ENCODE measurements around the gene ZNF253.
"Not testable (repeated sequence)": the region's sequence is repeated elsewhere in the genome, so short reads cannot be mapped to it uniquely, and the experiment has no call there.

Gene ZNF253

DNA sequence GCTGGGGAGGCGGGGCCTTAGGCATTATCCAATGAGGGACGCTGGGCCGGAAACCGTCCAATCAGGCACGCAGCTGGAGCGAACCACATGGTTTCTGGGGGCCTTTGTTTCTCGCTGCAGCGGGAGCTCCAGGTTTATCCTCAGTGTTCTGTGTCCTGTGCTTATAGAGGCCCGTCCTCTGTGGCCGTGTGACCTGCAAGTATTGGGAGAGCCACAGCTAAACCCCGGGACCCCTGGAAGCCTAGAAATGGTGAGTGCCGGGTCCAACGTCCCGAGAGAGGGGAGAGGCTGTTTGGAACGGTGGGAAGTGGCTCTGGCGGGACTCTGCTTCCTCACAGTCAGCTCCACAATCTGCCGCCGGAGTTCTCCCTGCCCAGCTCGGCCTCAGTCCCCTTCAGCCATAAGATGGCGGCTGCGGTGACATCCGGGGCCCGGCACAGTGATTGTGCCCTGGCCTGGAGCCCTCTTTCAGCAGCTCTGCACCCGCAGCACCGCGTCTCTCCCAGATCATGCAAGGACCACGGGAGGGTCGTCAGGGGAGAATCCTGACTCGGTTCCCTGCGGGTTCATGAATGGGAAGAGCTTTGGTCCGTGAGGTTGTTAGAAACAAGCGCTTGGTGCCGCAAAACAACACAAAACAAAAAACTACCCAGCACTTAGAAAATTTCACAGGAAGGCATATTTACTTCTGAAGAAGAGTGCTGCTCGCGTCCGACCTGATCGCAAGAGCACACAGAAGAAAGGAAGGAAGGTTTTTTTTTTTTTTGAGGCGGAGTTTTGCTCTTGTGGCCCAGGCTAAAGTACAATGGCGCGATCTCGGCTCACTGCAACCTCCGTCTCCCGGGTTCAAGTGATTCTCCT lies at the start of gene ZNF253:
TSS of gene ZNF253 (plus strand) at position 133 of the 861 bp plus-strand sequence. CDS start at position 248, 115 bp downstream.
- peak; percentile 90 to 93 for DNase-seq (ENCODE audit: low read depth in 2 of 2)

DNA sequence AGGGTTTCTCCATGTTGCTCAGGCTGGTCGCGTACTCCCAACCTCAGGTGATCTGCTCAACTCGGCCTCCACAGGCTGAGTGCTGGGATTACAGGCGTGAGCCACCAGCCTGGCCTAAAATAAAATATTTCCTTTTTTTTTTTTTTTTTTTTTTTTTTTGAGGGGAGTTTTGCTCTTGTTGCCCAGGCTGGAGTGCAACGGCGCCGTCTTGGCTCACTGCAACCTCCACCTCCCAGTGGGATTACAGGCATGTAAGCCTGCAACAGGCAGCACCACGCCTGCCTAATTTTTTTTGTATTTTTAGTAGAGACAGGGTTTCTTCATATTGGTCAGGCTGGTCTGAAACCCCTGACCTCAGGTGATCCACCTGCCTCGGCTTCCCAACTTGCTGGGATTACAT lies 49.0 kb upstream of the ZNF253 start:
- no peak for DNase-seq (ENCODE audit: low read depth in 2 of 2)

DNA sequence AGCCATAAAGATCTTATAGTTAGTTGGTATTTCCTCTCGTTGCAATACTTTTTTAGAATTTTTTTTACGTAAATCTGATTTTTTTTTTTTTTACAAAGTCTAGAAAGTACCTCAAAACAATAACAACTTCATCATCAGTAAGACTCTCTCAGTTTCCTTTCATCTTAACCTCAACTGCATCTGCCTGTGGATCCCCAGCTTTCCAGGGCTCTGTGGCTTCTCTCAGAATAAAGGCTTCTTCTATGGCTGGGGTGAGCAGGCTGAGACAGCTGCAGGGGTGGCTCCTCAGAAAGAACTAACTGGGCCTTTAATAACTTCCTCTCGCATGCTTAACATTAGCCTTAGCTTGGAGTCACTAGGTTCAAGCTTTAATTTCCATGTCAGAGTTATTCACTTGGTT lies 48.3 kb upstream of the ZNF253 start:
- peak in 1 of 2 donors; percentile 31 for DNase-seq (ENCODE audit: low read depth in 2 of 2)

DNA sequence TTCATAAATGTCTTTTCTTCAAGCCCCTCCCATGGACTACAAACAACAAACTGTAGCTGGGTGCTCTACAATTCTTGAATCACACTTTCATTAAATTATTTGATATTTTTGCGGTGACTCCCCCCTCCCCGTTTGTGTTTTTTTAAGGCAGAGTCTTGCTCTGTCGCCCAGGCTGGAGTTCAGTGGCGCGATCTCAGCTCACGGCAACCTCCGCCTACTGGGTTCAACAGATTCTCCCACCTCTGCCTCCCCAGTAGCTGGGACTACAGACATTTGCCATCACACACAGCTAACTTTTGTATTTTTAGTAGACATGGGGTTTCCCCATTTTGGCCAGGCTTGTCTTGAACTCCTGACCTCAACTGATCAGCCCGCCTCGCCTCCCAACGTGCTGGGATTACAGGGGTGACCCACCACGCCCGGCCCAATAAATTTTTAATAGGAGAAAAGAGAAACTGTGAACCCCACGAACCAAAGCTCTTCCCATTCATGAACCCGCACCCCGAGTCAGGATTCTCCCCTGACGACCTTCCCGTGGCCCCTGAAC lies 44.8 kb upstream of the ZNF253 start:
- no peak for DNase-seq (ENCODE audit: low read depth in 2 of 2)

DNA sequence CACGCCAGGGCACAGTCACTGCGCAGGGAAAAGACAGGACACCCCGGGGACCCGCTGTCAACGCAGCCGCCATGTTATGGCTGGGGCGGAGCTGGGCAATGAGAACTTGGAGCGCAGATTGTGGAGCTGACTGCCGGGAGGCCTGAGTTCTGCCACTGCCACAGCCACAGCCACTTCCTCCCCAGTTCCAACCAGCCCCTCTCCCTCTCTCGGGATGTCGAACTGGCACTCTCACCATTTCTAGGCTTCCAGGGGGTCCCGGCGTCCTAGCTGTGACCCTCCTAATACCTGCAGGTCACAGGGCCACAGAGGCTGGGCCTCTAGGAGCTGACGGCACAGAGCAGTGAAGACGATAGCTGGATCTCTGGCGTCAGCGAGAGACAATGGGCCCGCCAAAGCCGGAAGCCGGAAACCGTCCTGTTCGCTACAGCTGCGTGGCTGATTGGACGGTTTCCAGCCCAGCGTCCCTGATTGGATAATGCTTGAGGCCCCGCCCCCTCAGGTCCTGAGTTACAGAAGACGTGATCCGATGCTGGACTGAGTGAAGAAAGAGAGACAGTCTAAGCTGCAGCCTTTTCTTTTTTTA lies 44.2 kb upstream of the ZNF253 start, which contains the start of gene ZNF506:
TSS of gene ZNF506 (minus strand) at position 385 of the 586 bp plus-strand sequence. CDS start at position 238, 147 bp downstream.
- peak; percentile 95 to 96 for DNase-seq (ENCODE audit: low read depth in 2 of 2)

DNA sequence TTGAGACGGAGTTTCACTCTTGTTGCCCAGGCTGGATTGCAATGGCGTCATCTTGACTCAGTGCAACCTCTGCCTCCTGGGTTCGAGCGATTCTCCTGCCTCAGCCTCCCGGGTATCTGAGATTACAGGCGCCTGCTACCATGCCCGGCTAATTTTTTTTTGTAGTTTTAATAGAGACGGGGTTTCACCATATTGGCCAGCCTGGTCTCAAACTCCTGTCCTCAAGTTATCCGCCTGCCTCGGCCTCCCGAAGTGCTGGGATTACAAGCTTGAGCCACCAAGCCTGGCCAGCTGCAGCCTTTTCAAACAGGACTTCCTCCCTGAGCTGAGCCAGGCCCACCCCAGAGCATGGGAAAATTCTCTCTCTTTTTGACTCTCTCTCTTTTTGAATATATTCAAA lies 43.7 kb upstream of the ZNF253 start:
- not testable (repeated sequence) for DNase-seq (ENCODE audit: low read depth in 2 of 2)

DNA sequence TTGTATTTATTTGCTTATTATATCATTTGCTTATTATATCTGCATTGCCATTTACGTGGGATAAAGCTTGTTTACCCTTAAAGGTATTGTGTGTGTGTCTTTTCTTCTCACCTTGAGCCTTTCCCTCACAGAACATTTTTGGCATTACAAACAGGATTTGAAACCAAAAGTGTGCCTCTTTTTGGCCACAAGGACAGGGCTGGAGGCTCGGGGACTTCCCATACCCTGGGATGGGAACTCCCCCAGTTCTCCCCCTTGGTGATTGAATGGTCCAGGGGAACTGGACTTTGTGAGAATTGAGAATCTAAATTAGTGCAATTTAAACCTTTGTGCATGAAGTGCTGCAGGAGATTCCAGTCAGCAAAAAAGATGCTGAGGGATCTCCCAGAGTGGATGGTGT lies 41.8 kb upstream of the ZNF253 start:
- DNase-seq (ENCODE audit: low read depth in 2 of 2) = no peak

DNA sequence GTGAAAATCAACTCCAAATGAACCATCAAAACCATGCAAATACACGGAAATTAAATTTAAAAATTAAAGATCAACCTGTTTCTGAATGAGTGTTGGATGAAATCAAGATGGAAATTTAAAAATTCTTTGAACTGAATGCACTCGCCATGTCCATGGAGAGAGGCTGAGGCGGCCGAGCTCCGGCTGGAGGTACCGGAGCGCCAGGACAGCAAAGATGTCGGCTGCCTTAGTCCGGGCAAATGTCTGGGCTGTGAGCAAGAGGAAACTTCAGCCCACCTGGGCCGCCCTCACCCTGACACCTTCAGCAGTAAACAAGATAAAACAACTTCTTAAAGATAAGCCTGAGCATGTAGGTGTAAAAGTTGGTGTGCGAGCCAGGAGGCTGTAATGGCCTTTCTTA lies 38.8 kb upstream of the ZNF253 start:
- no peak for DNase-seq (ENCODE audit: low read depth in 2 of 2)

DNA sequence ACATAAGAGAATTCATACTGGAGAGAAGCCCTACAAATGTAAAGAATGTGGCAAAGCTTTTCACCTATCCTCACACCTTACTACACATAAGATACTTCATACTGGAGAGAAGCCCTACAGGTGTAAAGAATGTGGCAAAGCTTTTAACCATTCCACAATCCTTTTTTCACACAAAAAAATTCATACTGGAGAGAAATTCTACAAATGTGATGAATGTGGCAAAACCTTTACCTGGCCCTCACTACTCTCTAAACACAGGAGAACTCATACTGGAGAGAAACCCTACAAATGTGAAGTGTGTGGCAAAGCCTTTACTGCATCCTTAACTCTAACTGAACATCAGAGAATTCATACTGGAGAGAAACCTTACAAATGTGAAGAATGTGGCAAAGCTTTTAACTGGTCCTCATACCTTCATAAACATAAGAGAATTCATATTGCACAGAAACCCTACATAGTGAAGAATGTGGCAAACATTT lies 30.1 kb upstream of the ZNF253 start:
- no peak for DNase-seq (ENCODE audit: low read depth in 2 of 2)

DNA sequence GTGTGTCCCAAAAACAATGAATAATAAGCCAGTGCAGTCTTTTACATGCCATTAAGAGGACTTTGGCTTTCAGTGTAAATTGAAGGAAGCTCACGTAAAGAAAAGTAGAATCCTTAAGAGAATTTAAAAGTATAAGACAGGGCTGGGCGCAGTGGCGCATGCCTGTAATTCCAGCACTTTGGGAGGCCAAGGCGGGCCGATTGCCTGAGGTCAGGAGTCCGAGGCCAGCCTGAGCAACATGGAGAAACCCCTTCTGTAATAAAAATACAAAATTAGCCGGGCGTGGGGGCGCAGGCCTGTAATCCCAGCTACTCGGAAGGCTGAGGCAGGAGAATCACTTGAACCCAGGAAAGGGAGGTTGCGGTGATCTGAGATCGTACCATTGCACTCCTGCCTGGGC lies 17.9 kb upstream of the ZNF253 start:
- no peak for DNase-seq (ENCODE audit: low read depth in 2 of 2)

DNA sequence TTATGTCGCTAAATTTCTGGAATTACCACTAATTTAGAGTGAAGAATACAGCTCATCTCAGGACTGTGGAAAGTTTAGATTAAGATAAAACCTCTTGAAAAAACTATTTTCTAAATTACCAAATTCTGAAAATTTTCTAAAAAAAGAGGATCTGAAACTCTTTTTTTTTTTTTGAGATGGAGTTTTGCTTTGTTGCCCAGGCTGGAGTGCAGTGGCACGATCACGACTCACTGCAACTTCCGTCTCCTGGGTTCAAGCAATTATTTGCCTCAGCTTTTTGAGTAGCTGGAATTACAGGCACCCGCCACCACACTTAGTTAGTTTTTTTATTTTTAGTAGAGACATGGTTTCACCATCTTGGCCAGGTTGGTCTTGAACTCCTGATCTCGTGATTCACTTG lies 16.6 kb upstream of the ZNF253 start:
- DNase-seq (ENCODE audit: low read depth in 2 of 2) = no peak

DNA sequence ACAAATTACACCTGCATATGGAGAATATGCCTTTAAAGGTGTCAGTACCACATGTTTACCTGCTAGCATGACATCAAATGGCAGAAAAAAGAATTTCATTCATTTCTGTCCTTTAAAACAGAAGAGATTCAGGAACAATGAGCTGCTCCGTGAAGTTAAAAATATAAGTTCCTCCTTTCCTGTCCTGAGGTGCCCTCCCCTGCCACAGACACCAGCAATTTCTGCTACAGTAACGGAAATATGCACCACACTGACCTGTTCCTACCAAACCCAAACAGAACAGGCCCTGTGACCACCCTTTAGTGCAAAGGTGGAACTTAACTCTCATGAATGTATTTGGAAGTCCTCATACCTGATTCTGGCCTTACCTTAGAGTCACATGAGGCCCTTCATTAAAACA lies 13.9 kb upstream of the ZNF253 start:
- not testable (repeated sequence) for DNase-seq (ENCODE audit: low read depth in 2 of 2)

DNA sequence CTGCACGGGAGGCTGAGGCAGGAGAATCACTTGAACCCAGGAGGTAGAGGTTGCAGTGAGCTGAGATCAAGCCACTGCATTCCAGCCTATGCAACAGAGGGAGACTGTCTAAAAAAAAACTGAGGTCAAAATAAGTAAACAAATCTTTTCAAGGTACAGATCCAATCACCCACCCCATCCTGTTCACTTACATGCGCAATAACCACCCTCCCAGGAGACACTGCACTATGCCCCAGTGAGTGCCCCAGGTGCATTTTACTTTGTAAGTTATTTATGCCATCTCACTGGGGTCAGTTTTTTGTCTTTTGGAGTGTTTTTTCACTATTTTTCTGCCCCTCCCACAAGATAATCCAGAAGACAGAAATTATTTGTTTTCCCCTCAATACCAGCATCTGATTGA lies 6.9 kb upstream of the ZNF253 start:
- DNase-seq (ENCODE audit: low read depth in 2 of 2) = no peak

DNA sequence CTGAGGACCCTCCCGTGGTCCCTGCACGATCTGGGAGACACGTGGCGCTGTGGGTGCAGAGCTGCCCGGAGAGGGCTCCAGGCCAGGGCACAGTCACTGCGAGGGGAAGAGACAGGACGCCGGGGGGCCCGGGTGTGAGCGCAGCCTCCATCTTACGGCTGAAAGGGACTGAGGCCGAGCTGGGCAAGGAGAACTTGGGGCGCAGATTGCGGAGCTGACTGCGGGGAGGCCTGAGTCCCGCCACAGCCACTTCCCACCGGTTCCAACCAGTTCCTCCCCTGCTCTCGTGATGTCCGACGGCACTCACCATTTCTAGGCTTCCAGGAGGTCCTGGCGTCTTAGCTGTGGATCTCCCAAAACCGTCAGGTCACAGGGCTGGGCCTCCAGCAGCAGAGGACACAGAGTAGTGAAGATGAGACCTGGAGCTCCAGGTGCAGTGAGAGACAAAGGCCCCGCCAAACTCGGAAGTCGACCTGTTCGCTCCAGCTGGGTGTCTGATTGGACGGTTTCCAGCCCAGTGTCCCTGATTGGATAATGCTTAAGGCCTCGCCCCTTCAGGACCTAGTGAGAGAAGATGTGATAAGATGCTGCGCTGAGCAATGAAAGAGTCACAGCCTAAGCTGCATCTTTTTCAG lies 4.8 kb upstream of the ZNF253 start:
- peak; percentile 13 to 33 for DNase-seq (ENCODE audit: low read depth in 2 of 2)

DNA sequence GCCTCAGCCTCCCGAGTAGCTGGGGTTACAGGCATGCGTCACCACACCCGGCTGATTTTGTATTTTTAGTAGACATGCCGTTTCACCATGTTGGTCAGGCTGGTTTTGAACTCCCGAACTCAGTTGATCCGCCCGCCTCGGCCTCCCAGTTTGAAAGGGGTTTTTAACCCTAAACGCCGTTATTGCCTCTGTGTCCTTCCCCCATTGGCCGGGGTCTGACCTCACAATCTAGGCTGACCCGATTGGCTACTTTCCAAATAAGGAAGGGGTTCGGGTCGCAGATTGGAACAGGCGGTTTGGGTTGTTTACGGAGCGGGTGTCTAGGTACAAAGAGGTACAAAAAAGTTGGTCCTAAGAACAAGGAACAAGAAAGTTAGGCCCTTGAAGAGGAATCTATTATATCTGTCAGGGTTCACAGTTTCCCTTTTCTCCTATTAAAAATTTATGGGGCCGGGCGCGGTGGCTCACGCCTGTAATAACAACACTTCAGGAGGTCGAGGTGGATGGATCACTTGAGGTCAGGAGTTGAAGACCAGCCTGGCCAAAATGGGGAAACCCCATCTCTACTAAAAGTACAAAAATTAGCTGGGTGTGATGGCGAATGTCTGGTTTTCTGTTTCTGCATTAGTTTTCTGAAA lies 1.0 kb downstream of the ZNF253 start:
- DNase-seq (ENCODE audit: low read depth in 2 of 2) = peak; percentile 4 to 8

DNA sequence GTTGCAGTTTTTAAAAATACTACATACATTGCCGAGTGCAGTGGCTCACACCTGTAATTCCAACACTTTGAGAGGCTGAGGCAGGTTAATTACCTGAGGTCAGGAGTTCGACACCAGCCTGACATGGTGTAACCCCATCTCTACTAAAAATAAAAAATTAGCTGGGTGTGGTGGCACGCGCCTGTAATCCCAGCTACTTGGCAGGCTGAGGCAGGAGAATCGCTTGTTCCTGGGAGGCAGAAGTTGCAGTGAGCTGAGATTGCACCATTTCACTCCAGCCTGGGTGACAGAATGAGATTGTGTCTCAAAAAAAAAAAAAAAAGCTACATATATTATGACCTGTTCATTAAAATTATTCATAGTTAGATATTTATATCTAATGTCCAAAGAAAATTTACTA lies 4.4 kb downstream of the ZNF253 start:
- not testable (repeated sequence) for DNase-seq (ENCODE audit: low read depth in 2 of 2)

DNA sequence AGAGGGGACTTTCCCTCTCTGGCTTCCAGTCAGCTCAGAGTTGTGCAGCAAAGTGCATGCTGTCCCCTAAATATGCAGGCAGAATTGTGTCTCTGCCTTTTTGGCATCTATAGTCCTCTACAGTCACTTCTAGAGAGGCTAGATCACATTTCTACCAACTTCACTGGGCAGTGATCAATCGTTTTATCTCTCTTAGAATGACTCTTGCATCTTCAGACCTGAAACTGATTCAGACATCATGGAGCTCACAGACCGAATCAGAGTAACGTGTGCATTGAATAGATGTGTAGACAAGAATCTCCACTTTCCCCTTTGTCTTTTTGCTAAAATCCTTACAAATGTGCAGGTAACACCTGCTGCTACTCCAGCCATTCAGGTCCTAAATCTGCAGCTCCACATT lies 6.2 kb downstream of the ZNF253 start:
- DNase-seq (ENCODE audit: low read depth in 2 of 2) = no peak

DNA sequence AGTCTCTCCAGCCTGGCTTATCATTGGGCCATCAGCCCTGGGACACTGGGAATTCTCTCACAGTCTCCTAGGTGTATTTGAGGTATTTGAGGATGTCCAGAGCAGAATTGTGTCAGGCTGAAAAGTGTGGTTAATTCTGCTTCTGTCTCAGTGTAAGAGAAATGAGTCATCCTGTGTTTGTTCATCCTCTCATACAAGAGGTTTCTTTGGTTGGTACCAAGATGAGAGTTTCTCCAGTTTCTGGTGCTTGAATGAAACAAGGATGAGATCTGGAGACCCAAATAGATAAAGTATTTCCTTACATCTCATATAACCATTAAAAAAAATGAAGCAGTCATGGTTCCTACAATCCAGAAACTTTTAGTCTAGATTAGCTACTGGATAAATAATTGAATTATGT lies 7.7 kb downstream of the ZNF253 start:
- no peak for DNase-seq (ENCODE audit: low read depth in 2 of 2)

DNA sequence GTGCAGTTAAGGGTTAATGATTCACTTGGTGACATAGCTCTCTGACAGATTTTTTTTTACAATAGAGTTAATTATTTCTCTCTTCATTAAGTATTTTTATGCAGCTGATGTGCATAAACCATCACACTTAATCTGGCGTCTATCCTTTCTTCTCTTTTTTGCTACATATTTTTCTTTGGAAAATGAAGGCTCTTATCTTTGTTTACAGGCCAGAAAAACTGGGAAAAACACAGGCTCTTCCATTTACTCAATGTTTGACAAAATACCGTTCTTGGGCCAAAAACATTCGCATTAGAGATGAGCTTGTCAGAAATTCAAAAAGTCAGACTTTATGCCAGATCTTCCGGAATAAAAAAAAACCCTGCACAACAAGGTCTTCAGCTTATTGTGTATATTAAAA lies 12.0 kb downstream of the ZNF253 start:
- DNase-seq (ENCODE audit: low read depth in 2 of 2) = no peak

DNA sequence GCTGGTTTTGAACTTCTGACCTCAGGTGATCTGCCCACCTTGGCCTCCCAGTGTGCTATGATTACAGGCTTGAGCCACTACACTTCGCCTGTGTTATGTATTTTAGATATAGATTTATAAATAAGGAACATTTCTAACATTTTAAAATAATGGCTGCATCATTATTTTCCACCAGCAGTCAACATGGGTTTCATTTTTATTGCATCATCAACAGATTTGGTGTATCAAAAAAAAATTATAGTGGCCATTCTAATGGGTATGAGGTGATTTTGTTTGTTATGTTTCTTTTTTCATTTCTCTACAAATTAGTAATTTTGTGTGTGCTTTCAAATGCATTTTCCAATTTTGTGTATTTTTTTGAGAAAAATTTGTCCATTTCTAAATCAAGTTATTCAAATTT lies 18.9 kb downstream of the ZNF253 start:
- no peak for DNase-seq (ENCODE audit: low read depth in 2 of 2)

DNA sequence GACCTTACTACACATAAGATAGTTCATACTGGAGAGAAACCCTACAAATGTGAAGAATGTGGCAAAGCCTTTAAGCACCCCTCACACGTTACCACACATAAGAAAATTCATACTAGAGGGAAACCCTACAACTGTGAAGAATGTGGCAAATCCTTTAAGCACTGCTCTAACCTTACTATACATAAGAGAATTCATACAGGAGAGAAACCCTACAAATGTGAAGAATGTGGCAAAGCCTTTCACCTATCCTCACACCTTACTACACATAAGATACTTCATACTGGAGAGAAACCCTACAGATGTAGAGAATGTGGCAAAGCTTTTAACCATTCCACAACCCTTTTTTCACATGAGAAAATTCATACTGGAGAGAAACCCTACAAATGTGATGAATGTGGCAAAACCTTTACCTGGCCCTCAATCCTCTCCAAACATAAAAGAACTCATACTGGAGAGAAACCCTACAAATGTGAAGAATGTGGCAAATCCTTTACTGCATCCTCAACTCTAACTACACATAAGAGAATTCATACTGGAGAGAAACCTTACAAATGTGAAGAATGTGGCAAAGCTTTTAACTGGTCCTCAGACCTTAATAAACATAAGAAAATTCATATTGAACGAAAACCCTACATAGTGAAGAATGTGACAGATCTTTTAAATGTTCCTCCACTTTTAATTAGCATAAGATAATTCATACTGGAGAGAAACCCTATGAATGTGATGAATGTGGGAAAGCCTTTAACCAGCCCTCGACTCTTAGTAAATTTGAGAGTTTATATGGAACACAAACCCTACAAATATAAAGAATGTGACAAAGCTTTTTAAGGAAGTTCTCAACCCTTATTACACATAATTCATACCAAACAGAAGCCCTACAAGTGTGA lies 26.6 kb downstream of the ZNF253 start:
- not testable (repeated sequence) for DNase-seq (ENCODE audit: low read depth in 2 of 2)

Data from stimulated activated CD8-positive, alpha-beta memory T cell treated with anti-CD3 and anti-CD28 coated beads, Interleukin-7, amount 100 ng/mL, for 4 hours (primary cell).